Epithelial cell of proximal tubule (primary cell): ENCODE measurements around the gene NTN1. TPM values are rescaled to one million over a fixed set of nuclear protein-coding genes. Genes with fewer than 3 reads are reported as not detected.

ENCODE experiments used
- DNase-seq: peaks from one replicate; pipeline ENCODE4 v3.0.0-alpha.2; 2011; ENCODE audit warnings: low read depth
- H3K4me3 ChIP-seq: 2 replicates; pipeline ENCODE4 v1.5.1; 2011; ENCODE audit warnings: low read depth, mild to moderate bottlenecking, low read length
- total RNA-seq: library from RNA; depleted of rRNA; stranded (reverse); fragments of >200 nt; gene quantifications from 2 replicates; pipeline ENCODE4 v1.2.3, GENCODE V29; 2015
- TF ChIP-seq, protein P1 (sequence below): conservative IDR thresholded peaks from 2 replicates; pipeline ENCODE4 v1.5.1; 2012; ENCODE audit warnings: low read depth, mild to moderate bottlenecking, low read length

NTN1 gene
- total RNA-seq, 1 donor from 2014 or later = 1.3 TPM

DNA sequence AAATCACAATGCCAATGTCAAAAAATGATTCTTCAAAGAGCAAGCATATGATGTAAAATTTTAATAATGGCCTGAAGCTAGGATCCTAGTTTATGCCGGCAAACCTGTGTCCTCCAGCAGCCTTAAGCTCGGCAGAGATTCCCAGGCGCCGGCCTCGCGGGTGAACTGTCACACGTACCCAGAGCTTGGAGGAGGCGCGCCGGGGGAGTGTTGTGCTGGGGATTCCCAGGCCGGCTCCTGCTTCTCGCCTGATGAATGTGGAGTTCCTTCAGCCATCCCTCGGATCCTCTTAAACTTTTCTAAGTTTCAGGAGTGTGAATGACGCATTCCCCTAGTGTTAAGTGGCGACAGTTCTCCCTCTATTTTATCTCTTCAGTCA lies 19.1 kb upstream of the NTN1 start:
- TF ChIP-seq, protein P1, sequence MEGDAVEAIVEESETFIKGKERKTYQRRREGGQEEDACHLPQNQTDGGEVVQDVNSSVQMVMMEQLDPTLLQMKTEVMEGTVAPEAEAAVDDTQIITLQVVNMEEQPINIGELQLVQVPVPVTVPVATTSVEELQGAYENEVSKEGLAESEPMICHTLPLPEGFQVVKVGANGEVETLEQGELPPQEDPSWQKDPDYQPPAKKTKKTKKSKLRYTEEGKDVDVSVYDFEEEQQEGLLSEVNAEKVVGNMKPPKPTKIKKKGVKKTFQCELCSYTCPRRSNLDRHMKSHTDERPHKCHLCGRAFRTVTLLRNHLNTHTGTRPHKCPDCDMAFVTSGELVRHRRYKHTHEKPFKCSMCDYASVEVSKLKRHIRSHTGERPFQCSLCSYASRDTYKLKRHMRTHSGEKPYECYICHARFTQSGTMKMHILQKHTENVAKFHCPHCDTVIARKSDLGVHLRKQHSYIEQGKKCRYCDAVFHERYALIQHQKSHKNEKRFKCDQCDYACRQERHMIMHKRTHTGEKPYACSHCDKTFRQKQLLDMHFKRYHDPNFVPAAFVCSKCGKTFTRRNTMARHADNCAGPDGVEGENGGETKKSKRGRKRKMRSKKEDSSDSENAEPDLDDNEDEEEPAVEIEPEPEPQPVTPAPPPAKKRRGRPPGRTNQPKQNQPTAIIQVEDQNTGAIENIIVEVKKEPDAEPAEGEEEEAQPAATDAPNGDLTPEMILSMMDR = no peak
- H3K4me3 ChIP-seq = no peak overlapping the region
- no peak for DNase-seq

DNA sequence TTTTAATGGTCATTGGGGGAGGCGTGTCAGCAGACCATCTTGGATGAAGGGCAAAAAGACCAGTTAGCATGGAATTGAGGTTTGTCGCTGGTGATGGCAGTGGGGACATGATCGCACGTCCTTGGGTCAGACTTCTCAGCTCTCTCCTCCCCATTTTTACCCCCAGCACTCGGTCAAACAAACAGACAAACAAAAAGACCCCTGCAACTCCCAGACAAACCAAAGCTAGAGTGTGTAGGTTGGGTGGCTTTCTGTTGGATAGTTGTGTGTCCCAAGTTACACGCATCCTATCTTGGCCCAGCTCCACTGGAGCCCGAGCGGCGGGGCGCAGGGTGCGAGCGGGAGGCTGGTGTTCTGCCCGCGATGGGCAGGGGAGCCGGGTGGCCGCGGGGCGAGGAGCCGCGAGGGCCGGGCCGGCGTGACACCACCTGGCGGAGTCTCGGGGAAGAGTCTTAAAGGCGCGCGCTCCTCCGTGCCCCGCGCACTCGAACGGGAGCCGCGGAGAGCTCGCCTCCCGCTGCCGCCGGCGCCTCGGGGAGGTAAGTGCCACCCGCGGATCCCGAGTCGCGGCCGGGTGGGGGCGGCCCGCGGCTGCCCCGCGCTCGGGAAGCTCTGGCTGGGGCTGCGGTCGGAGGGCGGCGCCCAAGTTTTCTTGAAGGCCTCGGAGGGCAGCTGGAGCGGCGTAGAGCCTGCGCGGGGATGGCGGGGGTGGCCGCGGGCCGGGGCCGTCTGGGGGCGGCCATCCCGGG lies 18.5 kb upstream of the NTN1 start:
- no peak overlapping the region for H3K4me3 ChIP-seq
- TF ChIP-seq, protein P1 = no peak
- no peak for DNase-seq

DNA sequence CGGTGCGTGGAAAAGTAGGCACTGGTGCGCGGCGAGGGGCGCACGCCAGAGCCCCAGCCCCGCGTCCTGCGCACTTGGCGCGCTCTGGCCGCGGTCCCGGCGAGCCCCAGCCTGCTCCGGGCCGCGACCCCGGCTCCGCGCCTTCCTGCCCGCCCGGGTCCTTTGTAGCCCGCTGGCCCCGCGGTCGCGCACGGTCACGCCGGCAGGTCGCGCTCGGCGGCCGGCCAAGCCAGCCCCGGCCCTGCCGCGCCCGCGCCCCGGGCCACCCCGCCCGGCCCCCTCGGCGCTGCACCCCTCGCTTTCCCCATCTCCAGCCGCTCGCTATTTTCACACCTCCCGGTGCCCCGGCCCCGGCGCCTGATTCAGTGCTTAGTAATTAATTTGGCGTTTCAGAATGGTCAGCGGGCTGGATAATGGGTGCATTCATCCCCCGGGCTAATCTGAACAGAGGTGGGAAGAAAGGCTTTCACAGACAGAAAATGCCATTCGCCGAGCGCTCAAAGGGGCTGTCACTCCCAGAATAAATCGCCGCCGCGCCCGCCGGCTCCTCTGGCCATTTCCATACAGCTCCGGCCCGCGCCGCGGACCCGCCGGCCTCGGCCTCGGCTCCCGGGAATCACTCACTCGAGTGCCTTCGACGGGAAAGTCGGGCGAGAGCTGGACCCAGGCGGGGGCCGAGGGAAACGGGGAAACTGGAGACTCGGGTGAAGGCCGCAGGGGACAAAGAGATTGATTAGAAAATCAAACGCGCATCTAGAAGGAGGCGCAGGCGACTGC lies 17.8 kb upstream of the NTN1 start:
- TF ChIP-seq, protein P1 = no peak
- H3K4me3 ChIP-seq = no peak overlapping the region
- DNase-seq = no peak

DNA sequence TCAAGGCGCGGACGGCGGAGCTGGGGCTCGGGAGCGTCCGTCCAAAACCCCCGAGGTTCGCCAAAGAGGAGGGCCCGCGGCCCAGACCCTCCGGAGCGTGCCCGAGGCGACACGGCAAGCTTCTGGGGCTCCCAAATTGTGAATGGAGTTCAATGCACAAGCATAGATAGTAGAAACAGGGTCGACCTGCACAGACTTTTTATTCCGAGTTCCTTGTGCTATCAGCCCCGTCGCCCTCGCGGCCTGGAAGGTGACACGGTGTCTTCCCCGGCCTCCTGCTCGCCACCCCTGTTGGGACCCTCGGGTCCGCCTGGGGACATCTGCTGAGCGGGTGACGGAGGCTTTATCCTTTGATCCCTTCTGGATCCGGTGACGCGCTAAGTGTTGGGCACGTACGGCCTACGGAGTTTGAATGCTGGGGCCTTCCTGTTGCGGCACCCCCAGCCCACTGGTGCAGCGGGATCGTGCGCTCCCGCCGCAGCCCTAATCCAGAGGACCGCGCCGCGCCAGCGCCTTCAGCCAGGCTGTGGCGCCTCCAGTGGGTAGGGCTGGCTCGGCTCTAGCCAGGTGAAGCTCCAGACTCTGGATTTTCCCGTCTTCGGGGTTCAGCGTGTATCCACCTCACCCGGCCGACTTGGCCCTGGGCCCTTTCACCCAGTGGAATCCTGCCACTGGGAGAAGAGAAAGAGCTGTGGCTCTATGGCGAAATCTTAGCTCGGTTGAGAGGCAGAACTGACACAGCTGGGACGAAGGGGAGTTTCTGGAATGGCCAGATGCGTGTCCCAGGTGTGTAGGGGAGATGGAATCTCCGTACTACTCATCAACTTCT lies 17.0 kb upstream of the NTN1 start:
- DNase-seq = no peak
- H3K4me3 ChIP-seq = no peak overlapping the region
- TF ChIP-seq, protein P1 = no peak

DNA sequence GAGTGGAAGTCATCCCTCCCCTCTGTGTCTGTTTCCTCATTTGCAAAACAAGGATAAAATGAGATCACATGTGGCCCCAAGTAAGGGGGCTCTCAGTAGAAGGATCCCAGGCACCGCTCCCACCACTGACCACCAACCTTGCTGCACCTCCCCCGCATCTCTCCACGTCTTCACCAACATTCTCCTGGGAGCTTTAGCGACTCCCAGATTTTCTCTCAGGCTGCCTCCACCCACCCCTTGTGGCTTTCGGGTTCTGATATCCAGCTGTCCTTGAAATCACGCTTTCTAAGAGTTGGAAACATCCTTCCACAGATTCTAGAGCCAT lies 16.4 kb upstream of the NTN1 start:
- no peak overlapping the region for H3K4me3 ChIP-seq
- TF ChIP-seq, protein P1 = no peak
- no peak for DNase-seq

DNA sequence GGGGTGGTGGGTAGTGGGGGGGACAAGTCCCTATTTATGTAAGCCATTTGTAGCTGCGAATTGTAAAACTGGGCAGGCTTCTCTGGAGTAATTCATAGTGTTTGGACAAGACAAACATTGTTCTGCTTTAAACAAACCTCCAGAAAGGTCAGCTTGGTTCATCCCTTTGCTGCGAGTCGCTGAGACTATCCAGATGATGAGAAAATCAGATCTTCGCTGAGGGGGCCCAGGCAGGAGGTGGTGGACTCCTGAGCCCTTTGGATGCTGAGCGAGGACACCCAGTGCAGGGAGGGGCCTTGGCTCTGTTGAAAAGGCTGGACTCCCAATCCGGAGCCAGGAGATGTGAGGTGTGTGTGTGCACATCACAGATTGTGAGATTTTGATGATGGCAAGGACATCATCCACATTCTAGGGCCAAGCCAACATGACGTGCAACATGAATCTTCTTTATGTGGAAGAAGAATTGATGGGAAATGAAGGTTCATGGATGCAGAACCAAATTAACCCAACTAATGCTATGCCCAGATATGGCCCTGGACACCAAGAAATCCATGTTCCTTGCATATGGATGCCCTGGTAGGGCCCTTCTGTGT lies 15.0 kb upstream of the NTN1 start:
- TF ChIP-seq, protein P1 = no peak
- no peak overlapping the region for H3K4me3 ChIP-seq
- no peak for DNase-seq
